PC-9 (cell line): ENCODE data around the gene SEC14L1. TPM values are rescaled to one million over a fixed set of nuclear protein-coding genes. Genes with fewer than 3 reads are reported as not detected.

Experiments used
- BruUV-seq: library from RNA; stranded (reverse); fragments of 400-500 nt; replicated peaks from 2 replicates; lab custom pipeline; 2021; lab: Mats Ljungman, UMichigan
- CTCF ChIA-PET: fragments of 300-600 bp; sonication (Branson Sonifier 250); formaldehyde crosslinking; loops from one replicate; lab custom pipeline; 2022; ENCODE audit warnings: antibody characterized with exemption; lab: Charles Lee
- POLR2A ChIA-PET: fragments of 300-600 bp; sonication (Branson Sonifier 250); formaldehyde crosslinking; loops from one replicate; lab custom pipeline; 2022; ENCODE audit warnings: antibody characterized with exemption; ENCODE audit not compliant: unreplicated experiment; lab: Charles Lee
- DNase-seq, 2 experiments: peaks; one replicate each; pipeline versions ENCODE4 v3.0.0 to v3.0.0-alpha.2; 2015 to 2022; ENCODE audit warnings: mixed read lengths in 1 of 2
- H2AFZ ChIP-seq: fragments of 200-600 bp; sonication (generic); 2 replicates; pipeline ENCODE4 v1.8.1; 2017; ENCODE audit warnings: antibody characterized with exemption
- H3F3A ChIP-seq: fragments of 200-600 bp; sonication (generic); 2 replicates; pipeline ENCODE4 v1.8.1; 2017; ENCODE audit warnings: antibody characterized with exemption, mild to moderate bottlenecking, low read depth; ENCODE audit not compliant: insufficient read depth
- H3K27ac ChIP-seq: fragments of 200-600 bp; sonication (generic); 2 replicates; pipeline ENCODE4 v1.6.1; 2016; ENCODE audit warnings: mixed run types
- H3K27me3 ChIP-seq: fragments of 200-600 bp; sonication (generic); 2 replicates; pipeline ENCODE4 v1.6.1; 2016; ENCODE audit warnings: low read depth, mixed run types; ENCODE audit not compliant: insufficient read depth
- H3K36me3 ChIP-seq: fragments of 200-600 bp; sonication (generic); 2 replicates; pipeline ENCODE4 v1.6.1; 2016; ENCODE audit warnings: low read depth, mixed run types
- H3K4me1 ChIP-seq: fragments of 200-600 bp; sonication (generic); replicated peaks from 2 replicates; pipeline ENCODE4 v1.6.1; 2016; ENCODE audit warnings: mixed run types; ENCODE audit not compliant: insufficient read depth
- H3K4me2 ChIP-seq: fragments of 200-600 bp; sonication (generic); 2 replicates; pipeline ENCODE4 v1.6.1; 2017; ENCODE audit warnings: mixed run types
- H3K4me3 ChIP-seq: fragments of 200-600 bp; sonication (generic); 2 replicates; pipeline ENCODE4 v1.6.1; 2016; ENCODE audit warnings: mixed run types
- H3K79me2 ChIP-seq: fragments of 200-600 bp; sonication (generic); 2 replicates; pipeline ENCODE4 v1.6.1; 2017; ENCODE audit warnings: low read depth, mixed run types
- H3K9me2 ChIP-seq: fragments of 200-600 bp; sonication (generic); 2 replicates; pipeline ENCODE4 v1.8.1; 2017; ENCODE audit warnings: mild to moderate bottlenecking; ENCODE audit not compliant: insufficient read depth
- H3K9me3 ChIP-seq: fragments of 200-600 bp; sonication (generic); 2 replicates; pipeline ENCODE4 v1.8.1; 2016; ENCODE audit warnings: low read depth; ENCODE audit not compliant: insufficient read depth
- H4K20me1 ChIP-seq: fragments of 200-600 bp; sonication (generic); 2 replicates; pipeline ENCODE4 v1.8.1; 2017; ENCODE audit not compliant: insufficient read depth
- CTCF ChIP-seq: fragments of 200-600 bp; sonication (generic); conservative IDR thresholded peaks from 2 replicates; pipeline ENCODE4 v1.6.1; 2017; ENCODE audit warnings: mixed run types, antibody characterized with exemption, mild to moderate bottlenecking, moderate library complexity
- EZH2 ChIP-seq: fragments of 200-600 bp; sonication (generic); IDR thresholded peaks from 2 replicates; pipeline ENCODE4 v1.8.0; 2017; ENCODE audit warnings: antibody characterized with exemption, low read depth
- intact Hi-C: fragments of 100-400 bp; cut with micrococcal nuclease; formaldehyde crosslinking; loops from one replicate; pipeline ENCODE4 v1.10.0; 2022; ENCODE audit not compliant: unreplicated experiment
- total RNA-seq: library from RNA; stranded (reverse); gene quantifications from 2 replicates; pipeline ENCODE4 v1.2.3, GENCODE V29; 2021

Gene SEC14L1
- total RNA-seq, 1 experiment from 2014 or later = 83.1 TPM

GRCh38 chr17:77210331-77210730, 69.6 kb downstream of the SEC14L1 start:
- H3K27ac ChIP-seq = no peak overlapping the region
- H3K9me3 ChIP-seq = no peaks in the 10 kb centered on the region
- TF ChIP-seq CTCF (no peak), EZH2 (no peak)
- H3F3A ChIP-seq = no peaks in the 10 kb centered on the region
- no peaks in the 10 kb centered on the region for H3K79me2 ChIP-seq
- POLR2A ChIA-PET = interaction anchor here (0.7 kb wide), 1 partner anchor 77 kb away, joined by 5 read pairs; no protein-coding TSS in a partner anchor
- no peaks in the 10 kb centered on the region for H3K27me3 ChIP-seq
- DNase-seq = no peak
- H3K4me2 ChIP-seq = no peak overlapping the region
- no peaks in the 10 kb centered on the region for H3K4me1 ChIP-seq
- no peaks in the 10 kb centered on the region for H3K36me3 ChIP-seq
- H2AFZ ChIP-seq = no peak overlapping the region
- H4K20me1 ChIP-seq = no peaks in the 10 kb centered on the region
- BruUV-seq = no TSS peak
- intact Hi-C loops = no loop called here
- H3K9me2 ChIP-seq = no peaks in the 10 kb centered on the region
- CTCF ChIA-PET = no interaction called here
- H3K4me3 ChIP-seq = no peak overlapping the region

DNA sequence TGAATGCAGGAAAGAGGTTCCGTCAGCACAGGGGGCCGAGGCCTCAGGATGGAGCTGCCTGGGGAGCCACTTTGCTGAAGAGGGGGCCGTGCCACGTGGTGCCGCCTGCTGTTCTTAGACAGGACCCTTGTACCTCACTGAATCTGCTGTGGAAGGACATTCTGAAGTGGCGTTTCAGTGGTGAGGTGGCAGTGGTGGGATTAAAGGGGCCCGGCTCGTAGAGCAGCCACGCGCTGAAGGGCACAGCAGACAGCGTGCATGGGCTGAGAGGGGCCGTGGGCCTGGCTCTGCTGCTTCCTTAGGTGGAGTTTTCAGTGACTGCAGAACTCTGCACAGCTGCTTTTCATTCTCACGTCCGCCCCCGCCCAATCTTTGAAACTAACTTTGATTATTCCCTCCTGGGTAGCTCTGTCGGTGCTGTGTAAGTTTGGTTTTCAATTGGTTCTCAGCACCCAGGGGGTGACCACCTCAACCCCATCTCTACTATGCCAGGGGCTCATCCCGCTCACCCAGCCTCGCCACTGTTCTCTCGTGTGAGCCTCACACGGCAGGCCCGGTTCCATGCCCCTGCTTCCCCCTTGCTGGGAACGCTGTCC, 70.3 kb downstream of the SEC14L1 start:
- ChIA-PET POLR2A (interaction anchor here (0.7 kb wide), 1 partner anchor 76 kb away, joined by 5 read pairs; no protein-coding TSS in a partner anchor), CTCF (no interaction called here)
- no peaks in the 10 kb centered on the region for H4K20me1 ChIP-seq
- H3K9me2 ChIP-seq = no peaks in the 10 kb centered on the region
- no peak overlapping the region for H3K4me3 ChIP-seq
- H3K9me3 ChIP-seq = no peaks in the 10 kb centered on the region
- no TSS peak for BruUV-seq
- H3K27me3 ChIP-seq = no peaks in the 10 kb centered on the region
- H2AFZ ChIP-seq = no peak overlapping the region
- H3F3A ChIP-seq = no peaks in the 10 kb centered on the region
- H3K4me2 ChIP-seq = no peak overlapping the region
- H3K4me1 ChIP-seq = no peaks in the 10 kb centered on the region
- no peaks in the 10 kb centered on the region for H3K36me3 ChIP-seq
- intact Hi-C loops = no loop called here
- H3K27ac ChIP-seq = no peak overlapping the region
- TF ChIP-seq CTCF = no peak
- TF ChIP-seq EZH2 = no peak
- no peak for DNase-seq
- no peaks in the 10 kb centered on the region for H3K79me2 ChIP-seq

- intact Hi-C loops = no loop called here
- DNase-seq = no peak
- POLR2A ChIA-PET = no interaction called here
- H3K27me3 ChIP-seq = no peaks in the 10 kb centered on the region
- CTCF ChIA-PET = no interaction called here
- H4K20me1 ChIP-seq = no peaks in the 10 kb centered on the region
- no peak overlapping the region for H3K4me3 ChIP-seq
- no peaks in the 10 kb centered on the region for H3K9me2 ChIP-seq
- H3K79me2 ChIP-seq = no peaks in the 10 kb centered on the region
- TF ChIP-seq EZH2 = no peak
- no peak for TF ChIP-seq CTCF
- H3K9me3 ChIP-seq = no peaks in the 10 kb centered on the region
- H2AFZ ChIP-seq = no peak overlapping the region
- BruUV-seq = no TSS peak
- no peaks in the 10 kb centered on the region for H3K36me3 ChIP-seq
- no peak overlapping the region for H3K27ac ChIP-seq
- no peaks in the 10 kb centered on the region for H3F3A ChIP-seq
- no peak overlapping the region for H3K4me2 ChIP-seq
- H3K4me1 ChIP-seq = no peaks in the 10 kb centered on the region
These were observed 70.9 kb downstream of the SEC14L1 start for GRCh38 chr17:77211681-77212080.
